HG02943 (cell line): ENCODE measurements around the gene PARP14.
A peak's percentile ranks its signal among the peaks of the same experiment; 100 is the strongest.
"Not testable (repeated sequence)": the region's sequence is repeated elsewhere in the genome, so short reads cannot be mapped to it uniquely, and the experiment has no call there.

Source experiments
- ATAC-seq: cut with Tn5 transposase; IDR thresholded peaks from one replicate; pipeline ENCODE4 v1.9.1; 2021; ENCODE audit warnings: mild to moderate bottlenecking, low read depth, moderate library complexity; ENCODE audit not compliant: unreplicated experiment

The PARP14 gene

GRCh38 chr3:122674339-122674738 is 6.3 kb upstream of the PARP14 start:
- ATAC-seq, result no peak

GRCh38 chr3:122676759-122677158 is 3.9 kb upstream of the PARP14 start:
- ATAC-seq, result no peak

DNA sequence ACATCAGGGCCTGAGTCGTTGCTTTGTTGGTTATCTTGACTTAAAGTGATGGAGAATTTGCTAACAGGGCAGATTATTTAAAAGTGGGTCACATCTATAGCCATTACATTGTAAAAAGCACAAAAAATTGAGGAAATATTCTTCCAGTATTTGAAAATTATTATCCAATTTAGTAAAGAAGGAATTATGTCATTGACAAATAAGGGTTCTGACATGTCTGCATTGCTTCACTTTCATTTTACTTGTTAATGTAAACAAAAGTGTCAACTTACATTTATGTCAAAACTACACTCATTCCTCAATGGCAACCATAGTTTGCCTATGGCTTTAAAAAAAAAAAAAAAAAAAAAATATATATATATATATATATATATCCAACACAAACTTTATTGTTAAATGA is 3.4 kb upstream of the PARP14 start:
- no peak for ATAC-seq

DNA sequence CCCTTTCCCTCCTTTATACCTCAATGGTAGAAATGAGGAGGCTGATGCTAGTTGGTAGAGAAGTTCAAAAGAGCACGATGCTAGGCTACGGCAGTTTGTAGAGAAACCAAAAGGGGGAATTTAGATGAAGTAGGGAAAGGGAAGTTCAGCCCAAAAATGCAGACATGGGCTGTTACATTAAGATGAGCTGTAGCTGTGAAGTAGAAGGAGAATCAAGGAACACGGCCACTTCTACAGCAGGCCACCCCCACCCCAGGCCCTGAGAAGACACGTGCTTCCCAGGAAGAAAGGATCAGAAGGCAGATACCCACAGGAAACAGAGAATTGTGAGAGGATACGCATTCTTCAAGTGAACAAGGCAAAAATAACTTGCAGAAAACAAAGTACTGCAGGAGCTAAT is 2.1 kb upstream of the PARP14 start:
- ATAC-seq, result no peak

GRCh38 chr3:122679085-122679881 is 1.4 kb upstream of the PARP14 start:
- no peak for ATAC-seq

GRCh38 chr3:122679882-122680474 is 661 bp upstream of the PARP14 start:
- ATAC-seq, result no peak

DNA sequence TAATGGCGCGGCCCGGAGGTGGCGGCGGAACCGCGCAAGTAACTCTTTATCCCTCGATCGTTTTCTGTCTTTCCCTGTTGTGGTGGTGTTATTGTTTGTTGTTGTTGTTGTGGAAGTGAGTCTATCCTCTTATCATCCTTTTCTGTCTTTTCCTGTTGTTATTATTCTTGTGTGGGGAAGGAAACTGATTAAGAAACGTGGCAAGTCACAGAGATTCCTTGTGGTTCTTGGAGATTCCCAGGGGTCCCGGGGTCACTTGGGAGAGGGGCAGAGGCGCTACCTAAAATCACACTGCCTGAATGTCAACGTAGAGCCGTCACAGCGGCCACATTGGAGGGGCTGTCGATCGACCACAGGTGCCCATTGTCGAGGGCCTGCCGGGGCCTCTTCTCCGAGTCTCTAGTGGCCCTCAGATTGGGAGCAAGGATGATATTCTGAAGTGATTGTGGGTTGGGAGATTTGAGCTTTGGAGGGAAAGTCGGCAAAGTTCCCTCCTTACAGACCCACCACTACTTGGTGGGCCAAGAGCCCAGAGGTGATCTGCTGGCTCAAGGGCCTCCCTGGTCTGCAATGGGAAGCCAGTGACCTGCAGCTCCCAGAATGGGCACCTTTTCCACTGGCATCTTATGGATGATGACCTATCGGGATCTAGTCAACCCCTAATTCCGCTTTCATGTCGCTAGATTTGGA is 790 bp downstream of the PARP14 start:
- no peak for ATAC-seq

- ATAC-seq, result no peak
These were observed 1.4 kb downstream of the PARP14 start for GRCh38 chr3:122681974-122682409.

DNA sequence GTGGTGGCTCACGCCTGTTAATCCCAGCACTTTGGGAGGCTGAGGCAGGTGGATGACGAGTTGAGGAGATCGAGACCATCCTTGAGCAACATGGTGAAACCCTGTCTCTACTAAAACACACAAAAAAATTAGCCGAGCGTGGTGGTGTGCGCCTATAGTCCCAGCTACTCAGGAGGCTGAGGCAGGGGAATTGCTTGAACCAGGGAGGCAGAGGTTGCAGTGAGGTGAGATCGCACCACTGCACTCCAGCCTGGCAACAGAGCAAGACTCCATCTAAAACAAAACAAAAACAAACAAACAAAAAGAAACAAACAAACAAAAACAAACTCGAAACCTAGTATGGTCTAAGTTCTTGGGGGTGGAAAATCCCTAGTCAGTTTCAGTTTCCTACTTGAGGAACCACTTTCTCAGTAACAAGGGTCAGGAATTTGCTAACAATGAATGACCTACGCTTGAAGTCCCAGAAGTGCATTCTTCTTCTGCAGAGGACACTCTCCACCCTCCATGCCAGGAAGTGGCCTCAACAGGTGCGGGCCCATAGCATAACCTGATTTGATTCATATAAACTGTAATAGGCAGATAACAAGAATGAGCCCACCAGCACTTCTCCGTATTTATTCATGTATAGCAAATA is 2.3 kb downstream of the PARP14 start:
- ATAC-seq, result not testable (repeated sequence)

DNA sequence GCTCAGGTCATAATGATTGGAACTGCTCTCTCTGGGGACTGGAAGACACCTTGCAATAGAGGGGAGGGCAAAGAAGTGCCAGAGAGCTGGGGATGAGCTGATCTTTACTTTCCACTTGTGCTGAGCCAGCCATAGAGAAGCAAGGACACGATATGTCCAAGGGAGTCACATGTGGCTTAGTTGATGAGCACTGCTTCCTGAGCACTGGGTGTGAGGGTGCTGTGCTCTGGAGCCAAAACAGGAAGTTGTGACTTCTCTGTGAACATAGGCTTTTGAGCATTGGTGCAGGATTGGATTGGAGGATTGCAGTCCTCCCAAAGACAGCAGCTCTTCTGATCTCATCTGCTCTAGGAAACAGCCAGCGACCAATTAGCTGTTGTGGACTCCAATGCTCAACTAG is 6.7 kb downstream of the PARP14 start:
- no peak for ATAC-seq

GRCh38 chr3:122688996-122689395 is 8.4 kb downstream of the PARP14 start:
- no peak for ATAC-seq

GRCh38 chr3:122689587-122689986 is 8.9 kb downstream of the PARP14 start:
- ATAC-seq, result no peak

DNA sequence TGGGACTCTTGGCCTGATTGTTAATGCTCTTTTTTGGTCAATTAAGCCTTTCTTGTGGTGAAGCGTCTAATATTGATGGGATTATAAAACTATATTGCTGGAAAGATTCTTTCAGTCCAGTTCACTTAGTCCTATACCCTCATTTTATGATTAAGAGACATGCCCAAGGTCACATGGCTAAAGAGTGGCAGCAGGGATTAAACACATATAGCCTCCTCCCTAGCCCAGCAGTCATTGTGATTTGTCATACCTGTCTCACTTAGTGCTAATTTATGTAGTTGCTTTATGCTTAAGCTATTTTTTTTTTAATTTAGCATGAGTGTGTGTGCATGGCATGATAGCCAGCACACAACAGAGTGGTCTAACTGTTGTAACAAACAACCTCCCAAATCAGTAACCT is 9.5 kb downstream of the PARP14 start:
- no peak for ATAC-seq

DNA sequence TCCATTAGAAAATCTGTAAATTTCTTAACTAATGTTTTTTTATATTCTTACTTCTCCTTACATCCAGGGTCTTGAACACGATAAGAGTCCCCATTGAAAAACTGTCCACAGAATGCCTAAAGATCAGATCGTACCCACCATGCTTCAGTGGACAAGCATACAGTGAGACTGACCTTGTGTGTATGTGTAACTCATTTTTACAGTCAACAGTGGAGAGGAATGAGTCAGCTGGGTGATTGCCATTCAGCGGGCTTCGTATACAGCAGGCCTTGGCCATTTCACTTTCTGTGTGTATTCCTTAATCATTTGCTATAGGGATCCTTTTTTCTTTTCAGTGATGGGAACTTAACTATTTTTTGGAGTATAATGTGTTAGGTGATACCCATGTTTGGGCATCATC is 10.6 kb downstream of the PARP14 start:
- no peak for ATAC-seq

- ATAC-seq, result no peak
These were observed 12.0 kb downstream of the PARP14 start for GRCh38 chr3:122692674-122693073.

GRCh38 chr3:122694966-122695365 is 14.3 kb downstream of the PARP14 start:
- no peak for ATAC-seq

DNA sequence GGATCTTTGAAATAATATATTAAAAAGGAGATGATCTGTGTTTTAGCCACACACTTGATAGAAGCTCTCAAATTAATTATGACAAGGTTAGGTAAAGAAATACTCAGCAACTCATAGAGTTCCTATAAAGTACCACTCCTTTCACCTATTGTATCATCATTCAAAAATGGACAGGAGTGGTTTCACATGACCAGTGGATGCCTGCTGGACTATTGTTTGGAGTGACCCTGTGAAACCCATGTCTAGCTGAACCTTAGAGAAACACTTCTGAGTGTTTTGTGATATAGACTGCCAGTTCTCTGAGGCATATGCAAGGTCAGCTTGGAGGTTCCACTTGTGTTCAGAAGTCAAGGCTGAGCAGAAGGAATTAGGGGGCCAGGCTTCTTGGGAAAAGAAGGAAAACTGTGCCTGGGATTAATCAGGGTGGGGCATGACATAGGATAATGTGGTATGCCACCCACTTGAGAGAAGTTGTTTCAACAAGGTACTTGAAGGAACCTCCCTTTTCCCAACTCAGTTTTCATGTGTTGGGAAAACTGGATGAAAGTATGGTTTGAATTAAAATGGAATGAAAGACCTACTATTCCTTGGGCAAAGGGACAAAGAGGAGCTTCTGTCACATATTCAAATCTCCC is 15.4 kb downstream of the PARP14 start:
- no peak for ATAC-seq

GRCh38 chr3:122697952-122698620 is 17.4 kb downstream of the PARP14 start:
- peak; percentile 59 for ATAC-seq

DNA sequence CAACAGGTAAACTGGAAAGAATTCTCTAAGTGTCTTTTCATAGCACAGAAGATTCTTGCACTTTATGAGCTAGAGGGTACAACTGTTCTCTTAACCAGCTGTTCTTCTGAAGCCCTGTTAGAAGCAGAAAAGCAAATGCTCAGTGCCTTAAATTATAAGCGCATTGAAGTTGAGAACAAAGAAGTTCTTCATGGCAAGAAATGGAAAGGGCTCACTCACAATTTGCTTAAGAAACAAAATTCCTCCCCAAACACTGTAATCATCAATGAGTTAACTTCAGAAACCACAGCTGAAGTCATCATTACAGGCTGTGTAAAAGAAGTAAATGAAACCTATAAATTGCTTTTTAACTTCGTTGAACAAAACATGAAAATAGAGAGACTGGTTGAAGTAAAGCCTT is 19.6 kb downstream of the PARP14 start:
- no peak for ATAC-seq

- no peak for ATAC-seq
These were observed 24.7 kb downstream of the PARP14 start for GRCh38 chr3:122705379-122705778.
